H9 (cell line): ENCODE measurements around the gene GAPDH. TPM values are rescaled to one million over a fixed set of nuclear protein-coding genes. Genes with fewer than 3 reads are reported as not detected.

ENCODE experiments used
- DNase-seq: peaks from one replicate; pipeline ENCODE4 v3.0.0-alpha.2; 2017
- H2AFZ ChIP-seq: one replicate; pipeline ENCODE4 v1.6.1; 2013; ENCODE audit warnings: mild to moderate bottlenecking, low read length, control low read depth, moderate library complexity
- H2AK5ac ChIP-seq: 2 replicates; pipeline ENCODE4 v1.6.1; 2013; ENCODE audit warnings: low read length, control low read depth, mixed read lengths; ENCODE audit not compliant: insufficient read length
- H2BK120ac ChIP-seq: one replicate; pipeline ENCODE4 v1.6.1; 2013; ENCODE audit warnings: low read depth, mild to moderate bottlenecking, low read length, control low read depth, inconsistent platforms; ENCODE audit not compliant: poor library complexity, severe bottlenecking
- H2BK12ac ChIP-seq: 2 replicates; pipeline ENCODE4 v1.6.1; 2013; ENCODE audit warnings: low read length, control low read depth, mixed read lengths, low read depth; ENCODE audit not compliant: insufficient read length
- H2BK15ac ChIP-seq: 2 replicates; pipeline ENCODE4 v1.6.1; 2013; ENCODE audit warnings: low read depth, low read length, control low read depth
- H2BK20ac ChIP-seq: one replicate; pipeline ENCODE4 v1.6.1; 2013; ENCODE audit warnings: low read depth, mild to moderate bottlenecking, low read length, control low read depth, inconsistent platforms; ENCODE audit not compliant: poor library complexity, severe bottlenecking
- H2BK5ac ChIP-seq: 2 replicates; pipeline ENCODE4 v1.6.1; 2013; ENCODE audit warnings: low read length, control low read depth, mixed read lengths; ENCODE audit not compliant: insufficient read length
- H3K14ac ChIP-seq: 2 replicates; pipeline ENCODE4 v1.6.1; 2013; ENCODE audit warnings: low read length, control low read depth; ENCODE audit not compliant: insufficient read depth
- H3K18ac ChIP-seq: 2 replicates; pipeline ENCODE4 v1.6.1; 2013; ENCODE audit warnings: low read depth, mild to moderate bottlenecking, mixed read lengths, low read length, control low read depth; ENCODE audit not compliant: insufficient read length
- H3K23ac ChIP-seq: 2 replicates; pipeline ENCODE4 v1.6.1; 2013; ENCODE audit warnings: low read length, control low read depth, mixed read lengths, low read depth; ENCODE audit not compliant: insufficient read length
- H3K23me2 ChIP-seq: 2 replicates; pipeline ENCODE4 v1.6.1; 2013; ENCODE audit warnings: low read depth, mild to moderate bottlenecking, mixed read lengths, low read length, control low read depth; ENCODE audit not compliant: insufficient read length, poor library complexity, severe bottlenecking
- H3K27ac ChIP-seq: 2 replicates; pipeline ENCODE4 v1.5.1; 2013; ENCODE audit warnings: low read length, control low read depth, mixed read lengths, low read depth; ENCODE audit not compliant: insufficient read length
- H3K27me3 ChIP-seq: 2 replicates; pipeline ENCODE4 v1.6.1; 2013; ENCODE audit warnings: low read length, control low read depth, inconsistent platforms; ENCODE audit not compliant: insufficient read depth
- H3K4ac ChIP-seq: 2 replicates; pipeline ENCODE4 v1.6.1; 2013; ENCODE audit warnings: low read depth, mild to moderate bottlenecking, control low read depth, inconsistent platforms, low read length, moderate library complexity
- H3K4me1 ChIP-seq: 2 replicates; pipeline ENCODE4 v1.6.1; 2013; ENCODE audit warnings: low read length, control low read depth, inconsistent platforms; ENCODE audit not compliant: insufficient read depth
- H3K4me2 ChIP-seq: 2 replicates; pipeline ENCODE4 v1.6.1; 2013; ENCODE audit warnings: low read length, control low read depth, mixed read lengths; ENCODE audit not compliant: insufficient read length, insufficient read depth
- H3K56ac ChIP-seq: 2 replicates; pipeline ENCODE4 v1.6.1; 2013; ENCODE audit warnings: low read depth, mild to moderate bottlenecking, mixed read lengths, low read length, control low read depth; ENCODE audit not compliant: insufficient read length
- H3K79me1 ChIP-seq: 2 replicates; pipeline ENCODE4 v1.6.1; 2013; ENCODE audit warnings: low read depth, mild to moderate bottlenecking, moderate library complexity, low read length, control low read depth, inconsistent platforms; ENCODE audit not compliant: insufficient read depth, poor library complexity, severe bottlenecking
- H3K79me2 ChIP-seq: 2 replicates; pipeline ENCODE4 v1.6.1; 2013; ENCODE audit warnings: low read length, control low read depth, inconsistent platforms; ENCODE audit not compliant: insufficient read depth
- H3K9ac ChIP-seq: 2 replicates; pipeline ENCODE4 v1.6.1; 2013; ENCODE audit warnings: low read length, control low read depth, mixed read lengths; ENCODE audit not compliant: insufficient read length; ENCODE audit errors: extremely low read depth
- H3K9me3 ChIP-seq: one replicate; pipeline ENCODE4 v1.6.1; 2013; ENCODE audit warnings: low read depth, low read length, inconsistent platforms; ENCODE audit not compliant: control insufficient read depth
- H3T11ph ChIP-seq: one replicate; pipeline ENCODE4 v1.6.1; 2013; ENCODE audit warnings: mild to moderate bottlenecking, low read length, control low read depth, inconsistent platforms
- H4K20me1 ChIP-seq: one replicate; pipeline ENCODE4 v1.6.1; 2013; ENCODE audit not compliant: control insufficient read depth, insufficient read length, insufficient read depth
- H4K5ac ChIP-seq: 2 replicates; pipeline ENCODE4 v1.6.1; 2013; ENCODE audit warnings: low read depth, mild to moderate bottlenecking, mixed read lengths, low read length, control low read depth; ENCODE audit not compliant: insufficient read length
- H4K8ac ChIP-seq: replicated peaks from 2 replicates; pipeline ENCODE4 v1.6.1; 2013; ENCODE audit warnings: low read length, control low read depth, mixed read lengths, low read depth; ENCODE audit not compliant: insufficient read length
- H4K91ac ChIP-seq: 2 replicates; pipeline ENCODE4 v1.6.1; 2013; ENCODE audit warnings: low read depth, mild to moderate bottlenecking, moderate library complexity, mixed read lengths, low read length, control low read depth; ENCODE audit not compliant: insufficient read length
- H3K27ac Mint-ChIP-seq, 3 experiments: 2 replicates in 2 of 3; 3 replicates in 1 of 3; pipeline ENCODE4 v1.8.0; 2020 to 2021; ENCODE audit warnings: mixed read lengths in 3 of 3, mild to moderate bottlenecking in 1 of 3, moderate library complexity in 1 of 3
- H3K27me3 Mint-ChIP-seq: 2 replicates; pipeline ENCODE4 v1.8.0; 2021; ENCODE audit warnings: low read depth, mild to moderate bottlenecking, moderate library complexity, mixed read lengths
- H3K36me3 Mint-ChIP-seq, 3 experiments: 2 replicates in 2 of 3; 3 replicates in 1 of 3; pipeline ENCODE4 v1.8.0; 2020 to 2021; ENCODE audit warnings: low read depth in 3 of 3, mixed read lengths in 3 of 3; ENCODE audit not compliant: insufficient read depth in 1 of 3
- H3K4me1 Mint-ChIP-seq, 2 experiments: 2 replicates each; pipeline ENCODE4 v1.8.0; 2020; ENCODE audit warnings: mixed read lengths in 2 of 2
- H3K4me3 Mint-ChIP-seq, 2 experiments: 2 replicates in 1 of 2; 3 replicates in 1 of 2; pipeline ENCODE4 v1.8.0; 2020 to 2021; ENCODE audit warnings: mild to moderate bottlenecking in 2 of 2, mixed read lengths in 2 of 2, moderate library complexity in 1 of 2
- H3K9me3 Mint-ChIP-seq, 2 experiments: 2 replicates in 1 of 2; 3 replicates in 1 of 2; pipeline ENCODE4 v1.8.0; 2020; ENCODE audit warnings: mild to moderate bottlenecking in 2 of 2, mixed read lengths in 2 of 2, moderate library complexity in 1 of 2
- WGBS: extraction: QIAGEN DNeasy Blood & Tissue Kit; methylation state at CpG from one replicate; pipeline ENCODE4 v1.1.7; 2013; ENCODE audit warnings: missing lambda C conversion rate, low lambda C conversion rate, mixed read lengths; ENCODE audit not compliant: insufficient read length; ENCODE audit errors: extremely low coverage; 5-methylcytosine and 5-hydroxymethylcytosine counted together
- total RNA-seq: library from RNA; stranded (reverse); gene quantifications from 2 replicates; pipeline ENCODE4 v1.2.1, GENCODE V29; 2021
- TF ChIP-seq, protein P1 (sequence below): fragments of 200-600 bp; sonication (generic); conservative IDR thresholded peaks from 3 replicates; pipeline ENCODE4 v1.8.0; 2021; ENCODE audit warnings: antibody characterized with exemption, mild to moderate bottlenecking

Gene GAPDH
- total RNA-seq, 1 experiment from 2014 or later = 4,581 TPM

DNA sequence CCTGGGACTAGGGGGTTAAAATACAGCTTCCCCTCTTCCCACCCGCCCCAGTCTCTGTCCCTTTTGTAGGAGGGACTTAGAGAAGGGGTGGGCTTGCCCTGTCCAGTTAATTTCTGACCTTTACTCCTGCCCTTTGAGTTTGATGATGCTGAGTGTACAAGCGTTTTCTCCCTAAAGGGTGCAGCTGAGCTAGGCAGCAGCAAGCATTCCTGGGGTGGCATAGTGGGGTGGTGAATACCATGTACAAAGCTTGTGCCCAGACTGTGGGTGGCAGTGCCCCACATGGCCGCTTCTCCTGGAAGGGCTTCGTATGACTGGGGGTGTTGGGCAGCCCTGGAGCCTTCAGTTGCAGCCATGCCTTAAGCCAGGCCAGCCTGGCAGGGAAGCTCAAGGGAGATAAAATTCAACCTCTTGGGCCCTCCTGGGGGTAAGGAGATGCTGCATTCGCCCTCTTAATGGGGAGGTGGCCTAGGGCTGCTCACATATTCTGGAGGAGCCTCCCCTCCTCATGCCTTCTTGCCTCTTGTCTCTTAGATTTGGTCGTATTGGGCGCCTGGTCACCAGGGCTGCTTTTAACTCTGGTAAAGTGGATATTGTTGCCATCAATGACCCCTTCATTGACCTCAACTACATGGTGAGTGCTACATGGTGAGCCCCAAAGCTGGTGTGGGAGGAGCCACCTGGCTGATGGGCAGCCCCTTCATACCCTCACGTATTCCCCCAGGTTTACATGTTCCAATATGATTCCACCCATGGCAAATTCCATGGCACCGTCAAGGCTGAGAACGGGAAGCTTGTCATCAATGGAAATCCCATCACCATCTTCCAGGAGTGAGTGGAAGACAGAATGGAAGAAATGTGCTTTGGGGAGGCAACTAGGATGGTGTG is 1.9 kb downstream of the GAPDH start:
- TF ChIP-seq, protein P1, sequence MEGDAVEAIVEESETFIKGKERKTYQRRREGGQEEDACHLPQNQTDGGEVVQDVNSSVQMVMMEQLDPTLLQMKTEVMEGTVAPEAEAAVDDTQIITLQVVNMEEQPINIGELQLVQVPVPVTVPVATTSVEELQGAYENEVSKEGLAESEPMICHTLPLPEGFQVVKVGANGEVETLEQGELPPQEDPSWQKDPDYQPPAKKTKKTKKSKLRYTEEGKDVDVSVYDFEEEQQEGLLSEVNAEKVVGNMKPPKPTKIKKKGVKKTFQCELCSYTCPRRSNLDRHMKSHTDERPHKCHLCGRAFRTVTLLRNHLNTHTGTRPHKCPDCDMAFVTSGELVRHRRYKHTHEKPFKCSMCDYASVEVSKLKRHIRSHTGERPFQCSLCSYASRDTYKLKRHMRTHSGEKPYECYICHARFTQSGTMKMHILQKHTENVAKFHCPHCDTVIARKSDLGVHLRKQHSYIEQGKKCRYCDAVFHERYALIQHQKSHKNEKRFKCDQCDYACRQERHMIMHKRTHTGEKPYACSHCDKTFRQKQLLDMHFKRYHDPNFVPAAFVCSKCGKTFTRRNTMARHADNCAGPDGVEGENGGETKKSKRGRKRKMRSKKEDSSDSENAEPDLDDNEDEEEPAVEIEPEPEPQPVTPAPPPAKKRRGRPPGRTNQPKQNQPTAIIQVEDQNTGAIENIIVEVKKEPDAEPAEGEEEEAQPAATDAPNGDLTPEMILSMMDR = no peak
- Histone ChIP-seq H3K18ac (no peak overlapping the region), H4K8ac (no peak overlapping the region), H3K9ac (peak overlapping the region; percentile 96), H3K4me2 (peak overlapping the region; percentile 73), H4K5ac (no peak overlapping the region), H3K4ac (no peak overlapping the region), H3K27me3 (no peaks in the 10 kb centered on the region), H3K79me1 (no peaks in the 10 kb centered on the region), H3T11ph (no peak overlapping the region), H2BK5ac (no peak overlapping the region), H3K56ac (no peak overlapping the region), H4K91ac (no peak overlapping the region), H3K23me2 (peaks cover 18% of the 10 kb centered on the region), H3K27ac (peak overlapping the region; percentile 22), H3K4me1 (no peaks in the 10 kb centered on the region; the same call in 1 of the 2 replicates), H2BK15ac (no peak overlapping the region), H3K9me3 (no peaks in the 10 kb centered on the region), H2AK5ac (no peak overlapping the region), H2BK12ac (no peak overlapping the region), H3K23ac (no peak overlapping the region), H2BK120ac (no peak overlapping the region), H2AFZ (no peak overlapping the region), H2BK20ac (no peak overlapping the region), H4K20me1 (peaks cover 2% of the 10 kb centered on the region), H3K79me2 (peaks cover 9% of the 10 kb centered on the region; the same call in 1 of the 2 replicates), H3K14ac (no peak overlapping the region; the same call in 1 of the 2 replicates)
- H3K4me1 Mint-ChIP-seq = peaks cover 49 to 52% of the 10 kb centered on the region in 2 experiments
- WGBS = no CpG with 5 or more reads among the region's 10 CpGs
- DNase-seq = no peak
- peak overlapping the region; percentile 88 to 99 (median 99) for H3K27ac Mint-ChIP-seq
- H3K27me3 Mint-ChIP-seq = peaks cover 5% of the 10 kb centered on the region; the same call in 1 of the 2 replicates
- peaks cover 37 to 66% (median 47%) of the 10 kb centered on the region in 3 experiments for H3K36me3 Mint-ChIP-seq
- peak overlapping the region; percentile 92 to 97 for H3K4me3 Mint-ChIP-seq
- H3K9me3 Mint-ChIP-seq = no peaks in the 10 kb centered on the region; a peak in 1 of 5 replicates
